Measurements from ENCODE around the gene NFATC2.

Gene NFATC2

GRCh38 chr20:51369503-51369902 is 173.0 kb downstream of the NFATC2 start:
- DNase-seq, result no peak

- DNase-seq, result no peak
Observed at GRCh38 chr20:51368461-51369211, 173.9 kb downstream of the NFATC2 start.

DNA sequence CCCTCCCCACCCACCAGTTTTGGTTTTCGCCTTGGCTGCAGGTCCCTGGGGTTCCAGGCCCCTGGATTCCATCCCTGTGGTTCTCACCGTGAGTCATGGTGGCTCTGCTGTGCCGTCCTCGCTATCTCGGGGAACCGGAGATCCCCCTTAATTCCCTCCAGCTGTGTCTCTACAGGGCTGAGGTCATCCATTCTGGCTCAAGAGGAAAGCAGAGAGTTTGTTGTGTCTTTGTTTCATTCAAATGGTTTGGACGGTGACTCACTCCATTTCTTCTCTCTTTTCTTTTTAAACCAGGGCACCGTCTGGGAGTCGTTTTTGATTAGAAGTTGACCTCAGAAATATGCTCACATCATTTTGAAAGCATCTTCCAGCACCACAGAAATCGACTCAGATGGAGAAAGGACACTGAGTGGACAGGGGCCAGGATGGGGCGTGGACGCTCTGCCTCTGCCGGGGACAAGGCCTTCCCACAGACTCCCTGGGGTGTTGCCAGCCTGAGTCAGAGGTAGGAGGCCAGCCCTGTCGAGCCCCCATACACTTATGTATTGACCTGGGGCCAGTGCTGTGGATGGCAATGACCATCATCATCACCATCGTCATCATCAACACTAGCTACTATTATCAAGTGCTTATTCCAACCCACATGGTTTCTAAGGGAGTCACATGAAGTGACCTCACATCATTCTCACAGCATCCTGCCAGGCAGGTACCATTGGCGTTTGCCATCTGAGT is 176.2 kb downstream of the NFATC2 start:
- DNase-seq, result no peak

GRCh38 chr20:51365670-51366069 is 176.8 kb downstream of the NFATC2 start:
- no peak for DNase-seq

- no peak for DNase-seq
Observed at GRCh38 chr20:51363813-51364212, 178.7 kb downstream of the NFATC2 start.

DNA sequence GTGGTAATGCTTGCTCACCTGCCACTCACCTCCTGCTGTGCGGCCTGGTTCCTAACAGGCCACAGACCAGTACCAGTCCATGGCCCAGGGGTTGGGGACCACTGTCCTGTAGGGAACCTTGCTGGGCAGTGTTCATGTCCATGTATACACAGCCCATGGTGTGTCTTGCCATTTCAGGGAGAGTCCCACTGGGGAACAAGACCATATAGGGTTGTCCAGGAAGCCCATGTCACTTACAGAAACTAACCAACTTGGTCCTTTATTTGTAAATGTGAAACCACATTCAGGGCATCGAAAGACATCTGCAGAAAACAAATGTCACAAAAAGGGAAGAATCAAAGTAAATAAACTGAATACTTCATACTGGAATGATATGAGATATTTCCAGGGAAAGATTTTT is 179.1 kb downstream of the NFATC2 start:
- no peak for DNase-seq

DNA sequence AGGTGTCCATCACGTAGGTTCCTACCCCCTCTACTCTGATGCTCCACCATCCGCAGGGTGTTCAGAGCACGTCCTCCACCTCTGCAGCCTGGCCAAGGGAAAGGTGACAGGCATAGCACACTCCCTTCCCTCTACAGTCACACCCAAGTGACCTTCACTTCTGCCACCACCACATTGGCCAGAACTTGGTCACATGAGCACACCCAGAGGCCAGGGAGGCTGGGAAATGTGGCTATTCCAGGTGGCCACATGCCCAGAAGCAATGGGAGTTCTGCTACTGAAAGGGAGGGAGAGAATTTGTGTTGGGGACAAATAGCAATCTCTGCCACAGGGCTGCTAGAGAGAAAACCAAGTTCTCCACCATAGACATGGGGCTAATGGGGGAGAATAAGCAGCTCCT is 180.3 kb downstream of the NFATC2 start:
- no peak for DNase-seq

DNA sequence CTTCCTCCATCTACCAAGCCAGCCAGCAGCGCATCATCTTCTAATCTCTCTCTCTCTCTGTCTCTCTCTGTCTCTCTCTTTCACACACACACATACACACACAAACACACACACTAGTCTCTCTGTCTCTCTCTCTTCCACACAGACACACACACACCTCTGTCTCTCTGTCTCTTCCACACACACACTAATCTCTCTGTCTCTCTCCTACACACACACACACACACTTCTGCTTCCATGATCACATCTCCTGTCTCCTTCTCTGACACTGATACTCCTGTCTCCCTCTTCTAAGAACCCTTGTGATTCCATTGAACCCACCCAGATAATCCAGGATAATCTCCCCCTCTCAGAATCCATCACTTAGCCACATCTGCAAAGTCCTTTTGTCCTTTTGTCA is 181.3 kb downstream of the NFATC2 start:
- DNase-seq, result no peak

GRCh38 chr20:51360451-51361201 is 181.9 kb downstream of the NFATC2 start:
- no peak for DNase-seq

GRCh38 chr20:51359947-51360346 is 182.6 kb downstream of the NFATC2 start:
- no peak for DNase-seq

DNA sequence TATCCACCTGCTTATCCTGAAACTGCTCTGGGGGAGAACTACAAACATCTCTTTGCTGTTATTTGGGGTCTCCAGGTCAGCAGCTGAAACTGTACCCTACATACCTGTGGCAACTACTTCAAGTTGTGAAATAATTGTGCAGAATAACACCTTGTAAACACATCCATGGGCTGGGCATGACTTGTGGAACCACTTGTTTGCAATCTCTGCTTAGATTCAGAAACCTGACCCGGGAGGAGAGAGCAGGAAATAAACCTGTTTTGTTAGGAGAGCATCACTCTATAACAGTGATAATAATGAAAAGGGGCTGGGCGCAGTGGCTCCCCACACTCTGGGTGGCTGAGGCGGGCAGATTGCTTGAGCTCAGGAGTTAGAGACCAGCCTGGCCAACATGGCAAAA is 183.1 kb downstream of the NFATC2 start:
- no peak for DNase-seq

GRCh38 chr20:51358032-51358724 is 184.3 kb downstream of the NFATC2 start:
- no peak for DNase-seq

GRCh38 chr20:51357543-51357942 is 185.0 kb downstream of the NFATC2 start:
- DNase-seq, result no peak

GRCh38 chr20:51356871-51357270 is 185.6 kb downstream of the NFATC2 start:
- no peak for DNase-seq

- DNase-seq, result no peak
Observed at GRCh38 chr20:51354769-51355319, 187.7 kb downstream of the NFATC2 start.

- DNase-seq, result no peak
Observed at GRCh38 chr20:51354191-51354768, 188.2 kb downstream of the NFATC2 start.

GRCh38 chr20:51353491-51353890 is 189.0 kb downstream of the NFATC2 start:
- DNase-seq, result no peak

DNA sequence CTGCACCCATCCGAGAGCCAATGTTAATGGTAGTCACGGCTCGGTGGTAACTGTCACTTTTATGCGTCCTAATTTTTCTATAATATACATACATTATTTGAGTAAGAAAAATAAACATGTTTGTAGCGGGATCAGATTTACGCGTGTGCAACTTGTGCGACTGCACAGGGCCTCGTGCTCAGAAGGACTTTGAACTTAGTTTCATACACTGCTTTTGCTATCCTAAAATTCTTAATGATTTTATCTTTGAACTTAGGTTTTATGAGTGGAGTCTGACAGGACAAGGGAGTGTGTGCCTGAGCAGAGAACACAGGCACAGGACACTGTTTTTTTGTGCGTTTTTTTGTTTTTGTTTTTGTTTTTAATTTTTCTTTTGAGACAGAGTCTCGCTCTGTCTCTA is 189.7 kb downstream of the NFATC2 start:
- DNase-seq, result no peak

GRCh38 chr20:51350941-51351631 is 191.4 kb downstream of the NFATC2 start:
- no peak for DNase-seq

DNA sequence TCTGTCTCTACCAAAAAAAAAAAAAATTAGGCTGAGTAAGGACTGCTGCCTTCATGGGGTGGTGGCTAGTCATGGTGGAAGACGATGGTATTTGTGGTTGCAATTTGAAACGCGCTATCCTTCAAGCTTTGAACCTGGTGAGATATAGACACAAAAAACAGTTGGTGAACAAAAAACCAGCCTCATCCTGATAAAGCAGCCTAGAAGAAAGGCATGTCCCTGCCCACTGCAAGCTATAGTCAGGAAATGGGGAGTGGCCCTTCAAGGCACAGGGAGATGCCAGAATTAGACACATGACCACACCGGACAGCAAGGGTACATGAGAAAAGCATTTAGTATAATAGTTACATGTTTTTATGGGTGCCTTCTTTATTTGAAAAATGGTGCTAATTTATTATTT is 193.6 kb downstream of the NFATC2 start:
- DNase-seq, result no peak

DNA sequence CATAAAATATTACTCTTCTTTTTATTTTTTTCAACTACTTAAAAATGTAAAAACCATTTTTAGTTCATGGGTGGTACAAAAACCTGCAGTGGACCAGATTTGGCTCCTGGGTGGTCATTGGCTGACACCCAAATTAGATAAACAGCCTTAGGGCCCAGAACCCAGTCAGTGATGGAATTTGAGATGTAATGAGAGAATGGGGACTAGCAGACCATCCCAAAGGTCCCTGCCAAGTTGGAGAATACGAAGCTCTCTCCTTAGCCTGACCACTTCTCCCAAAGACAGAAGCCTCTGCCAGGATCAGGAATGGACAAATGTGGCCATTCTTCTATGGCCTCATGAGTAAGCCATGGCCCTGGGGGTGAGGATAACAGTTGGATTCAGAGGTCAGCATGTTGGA is 194.7 kb downstream of the NFATC2 start:
- no peak for DNase-seq

Data from GDM1 (cell line).